Kidney (tissue), 14 donors: Measurements from ENCODE around the gene LRTM1. TPM values are rescaled to one million over a fixed set of nuclear protein-coding genes. Genes with fewer than 3 reads are reported as not detected.

Experiments used
- DNase-seq, 5 donors: peaks; one replicate each; pipeline ENCODE4 v3.0.0-alpha.2; 2013 to 2020
- FAIRE-seq: peaks from 2 replicates; lab custom pipeline; 2012; peaks lifted over from hg19 to GRCh38; lab: Jason Lieb, UNC
- H3K27ac ChIP-seq, 2 donors: one replicate each; pipeline ENCODE4 v1.7.0; 2013; ENCODE audit warnings: low read depth in 2 of 2, low read length in 2 of 2, inconsistent platforms in 1 of 2
- H3K27me3 ChIP-seq: one replicate; pipeline ENCODE4 v1.7.1; 2013; ENCODE audit warnings: low read length, inconsistent platforms; ENCODE audit not compliant: control insufficient read depth, insufficient read depth
- H3K36me3 ChIP-seq, 3 donors: one replicate each; pipeline versions ENCODE4 v1.7.0 to v1.7.1; 2013; ENCODE audit warnings: low read length in 3 of 3, control low read depth in 1 of 3, inconsistent platforms in 1 of 3; ENCODE audit not compliant: insufficient read depth in 3 of 3, control insufficient read depth in 2 of 3
- H3K4me1 ChIP-seq, 3 donors: one replicate each; pipeline versions ENCODE4 v1.7.0 to v1.7.1; 2013; ENCODE audit warnings: low read length in 3 of 3, inconsistent platforms in 1 of 3, low read depth in 1 of 3; ENCODE audit not compliant: control insufficient read depth in 2 of 3, insufficient read depth in 2 of 3
- H3K4me3 ChIP-seq, 3 donors: one replicate each; pipeline versions ENCODE4 v1.7.0 to v1.8.1; 2013; ENCODE audit warnings: low read length in 3 of 3, control low read depth in 1 of 3, inconsistent platforms in 1 of 3
- H3K9ac ChIP-seq, 3 donors: one replicate each; pipeline versions ENCODE4 v1.7.0 to v1.7.1; 2013; ENCODE audit warnings: low read length in 3 of 3, control low read depth in 1 of 3, inconsistent platforms in 1 of 3
- H3K9me3 ChIP-seq, 3 donors: one replicate each; pipeline versions ENCODE4 v1.7.0 to v1.7.1; 2013; ENCODE audit warnings: low read length in 3 of 3, control low read depth in 1 of 3, inconsistent platforms in 1 of 3; ENCODE audit not compliant: control insufficient read depth in 2 of 3, insufficient read depth in 1 of 3
- intact Hi-C: fragments of 100-400 bp; cut with DNase I; formaldehyde crosslinking; loops from one replicate; pipeline ENCODE4 v1.11.1; 2022
- polyA plus RNA-seq: library from polyadenylated mRNA; stranded (reverse); fragments of 350-450 nt; fragmentation: Illumina TruSeq; extraction: RNeasy Lipid Tissue Mini Kit (QIAGEN cat#74804); gene quantifications from one replicate; pipeline ENCODE4 v1.2.3, GENCODE V29; 2014; ENCODE audit warnings: low read depth, low replicate concordance; ENCODE audit not compliant: insufficient read depth
- total RNA-seq: library from RNA; stranded (reverse); fragmentation: NEBNext Ultra II Directional; extraction: Animal tissue kit (Norgen Biotek cat#: 25700); gene quantifications from one replicate; pipeline ENCODE4 v1.2.1, GENCODE V29; 2021
- TF ChIP-seq, protein P1 (sequence below): IDR thresholded peaks from 3 replicates; pipeline ENCODE4 v1.5.1; 2012; ENCODE audit warnings: mild to moderate bottlenecking, moderate library complexity, borderline replicate concordance; ENCODE audit not compliant: insufficient read depth; ENCODE audit errors: extremely low read depth
- donor health status: control.
- donor health status: control.
- donor health status: control.
- donor health status: control.
- donor health status: control.
- donor health status: DM: yes; HTN: yes; CAD: no.
- donor health status: Normal renal cell carcinoma (clear cell type).

The LRTM1 gene
- total and polyA plus RNA-seq, 2 donors from 2014 or later = not detected

DNA sequence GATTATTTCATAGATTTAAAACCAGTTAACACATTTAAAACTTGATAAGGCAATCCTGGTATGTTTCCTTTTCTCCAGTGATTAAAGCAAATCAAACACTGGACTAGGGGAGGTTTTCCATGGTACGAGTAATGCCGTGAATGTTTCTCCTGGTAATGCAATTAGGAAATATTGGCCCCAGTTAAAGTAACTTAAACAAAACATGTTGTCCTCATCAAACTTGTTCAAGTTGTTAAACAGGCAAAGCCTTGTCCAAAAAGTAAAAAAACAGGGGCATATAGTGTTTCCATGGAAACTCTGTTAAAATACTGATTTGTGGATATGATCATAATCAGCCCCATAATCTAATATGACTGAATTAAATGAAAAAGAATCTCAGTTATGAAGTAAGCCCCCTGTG is 13.1 kb upstream of the LRTM1 start:
- H3K4me3 ChIP-seq = no peak overlapping the region
- DNase-seq (no peak), FAIRE-seq (no peak)
- H3K36me3 ChIP-seq = no peaks in the 10 kb centered on the region
- TF ChIP-seq, protein P1, sequence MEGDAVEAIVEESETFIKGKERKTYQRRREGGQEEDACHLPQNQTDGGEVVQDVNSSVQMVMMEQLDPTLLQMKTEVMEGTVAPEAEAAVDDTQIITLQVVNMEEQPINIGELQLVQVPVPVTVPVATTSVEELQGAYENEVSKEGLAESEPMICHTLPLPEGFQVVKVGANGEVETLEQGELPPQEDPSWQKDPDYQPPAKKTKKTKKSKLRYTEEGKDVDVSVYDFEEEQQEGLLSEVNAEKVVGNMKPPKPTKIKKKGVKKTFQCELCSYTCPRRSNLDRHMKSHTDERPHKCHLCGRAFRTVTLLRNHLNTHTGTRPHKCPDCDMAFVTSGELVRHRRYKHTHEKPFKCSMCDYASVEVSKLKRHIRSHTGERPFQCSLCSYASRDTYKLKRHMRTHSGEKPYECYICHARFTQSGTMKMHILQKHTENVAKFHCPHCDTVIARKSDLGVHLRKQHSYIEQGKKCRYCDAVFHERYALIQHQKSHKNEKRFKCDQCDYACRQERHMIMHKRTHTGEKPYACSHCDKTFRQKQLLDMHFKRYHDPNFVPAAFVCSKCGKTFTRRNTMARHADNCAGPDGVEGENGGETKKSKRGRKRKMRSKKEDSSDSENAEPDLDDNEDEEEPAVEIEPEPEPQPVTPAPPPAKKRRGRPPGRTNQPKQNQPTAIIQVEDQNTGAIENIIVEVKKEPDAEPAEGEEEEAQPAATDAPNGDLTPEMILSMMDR = no peak
- H3K4me1 ChIP-seq = no peaks in the 10 kb centered on the region
- H3K9ac ChIP-seq = no peak overlapping the region
- H3K9me3 ChIP-seq = no peaks in the 10 kb centered on the region
- no peak overlapping the region for H3K27ac ChIP-seq
- intact Hi-C loops = no loop called here
- H3K27me3 ChIP-seq = no peaks in the 10 kb centered on the region

DNA sequence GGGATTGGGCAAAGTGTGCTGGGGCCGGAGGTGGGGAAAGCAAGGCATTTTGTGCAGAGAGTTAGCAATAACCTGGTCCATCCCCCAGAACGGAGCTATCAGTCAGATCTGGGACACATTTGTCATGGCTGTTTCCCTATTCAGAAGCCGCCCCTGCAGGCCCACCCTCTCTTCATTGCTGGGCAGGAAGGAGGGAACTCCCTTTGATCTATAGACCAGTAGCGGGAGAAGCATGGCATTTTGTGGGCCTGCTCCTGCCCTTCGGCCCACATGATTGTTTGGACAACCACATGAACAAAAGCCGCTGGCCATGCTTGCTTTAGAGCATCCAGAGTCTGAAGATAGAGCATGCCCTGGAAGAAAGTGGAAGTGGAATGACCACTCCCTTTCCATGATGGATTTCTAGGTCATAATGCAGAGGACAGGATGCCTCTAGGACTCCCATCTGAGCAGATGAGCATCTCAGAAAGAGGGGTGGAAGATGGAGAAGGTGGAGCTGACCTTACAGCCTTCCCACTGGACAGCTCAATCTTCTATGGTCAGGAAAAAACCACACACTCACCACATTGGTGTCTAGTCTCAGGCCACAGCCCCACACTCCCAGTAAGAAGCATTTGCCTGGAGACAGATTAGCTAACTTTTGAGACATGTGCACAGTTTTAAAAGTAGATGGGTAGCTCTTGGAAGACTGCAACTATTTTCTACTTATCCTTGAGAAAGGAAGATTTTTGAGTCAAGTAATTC is 11.9 kb upstream of the LRTM1 start:
- Histone ChIP-seq H3K27ac (no peak overlapping the region), H3K4me1 (no peaks in the 10 kb centered on the region), H3K27me3 (no peaks in the 10 kb centered on the region), H3K4me3 (no peak overlapping the region), H3K36me3 (no peaks in the 10 kb centered on the region), H3K9ac (no peak overlapping the region), H3K9me3 (no peaks in the 10 kb centered on the region)
- intact Hi-C loops = no loop called here
- FAIRE-seq = no peak
- TF ChIP-seq, protein P1 = no peak
- DNase-seq = peak in 2 of 5 donors; percentile 18 to 20

DNA sequence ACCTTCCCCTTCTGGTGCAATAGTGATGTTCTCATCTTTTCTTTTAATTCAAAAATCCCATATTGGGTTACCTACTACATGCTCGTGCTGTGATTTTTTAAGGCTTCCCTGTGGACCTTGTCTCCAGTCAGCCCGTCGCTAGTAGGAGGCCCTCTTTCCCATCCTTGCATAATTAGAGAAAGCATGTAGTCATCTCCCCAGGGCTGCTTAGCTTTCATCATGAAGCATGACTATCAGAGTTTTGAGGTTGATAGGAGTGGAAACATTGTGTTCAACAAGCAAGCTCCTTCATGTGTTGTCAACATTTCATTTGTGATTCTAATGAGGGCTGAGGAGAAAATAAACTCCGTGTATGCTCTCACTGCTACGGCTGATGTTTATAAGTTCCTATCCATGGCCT is 8.7 kb upstream of the LRTM1 start:
- no peaks in the 10 kb centered on the region for H3K36me3 ChIP-seq
- FAIRE-seq = no peak
- no peak overlapping the region for H3K9ac ChIP-seq
- no peaks in the 10 kb centered on the region for H3K9me3 ChIP-seq
- no peaks in the 10 kb centered on the region for H3K4me1 ChIP-seq
- no peak overlapping the region for H3K4me3 ChIP-seq
- intact Hi-C loops = no loop called here
- DNase-seq = no peak
- TF ChIP-seq, protein P1 = no peak
- H3K27me3 ChIP-seq = no peaks in the 10 kb centered on the region
- H3K27ac ChIP-seq = no peak overlapping the region

DNA sequence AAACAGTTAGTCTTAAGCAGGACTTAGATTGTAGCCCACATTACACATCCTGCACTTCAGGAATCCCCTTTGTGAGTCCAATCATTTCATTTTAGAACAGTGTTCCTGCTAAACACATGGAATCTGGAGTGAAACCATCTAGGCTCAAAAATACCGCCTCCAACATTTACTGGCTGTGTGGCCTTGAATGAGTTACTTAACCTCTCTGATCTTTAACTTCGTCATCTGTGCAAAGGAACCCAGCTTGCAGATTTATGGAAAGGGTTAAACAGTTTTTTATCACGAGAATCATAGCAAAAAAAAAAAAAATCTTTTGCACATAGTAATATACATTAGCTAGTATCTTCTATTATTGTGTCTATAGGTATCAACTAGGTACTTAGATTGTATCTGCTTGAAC is 8.0 kb upstream of the LRTM1 start:
- no peak for DNase-seq
- Histone ChIP-seq H3K4me3 (no peak overlapping the region), H3K27me3 (no peaks in the 10 kb centered on the region), H3K9me3 (no peaks in the 10 kb centered on the region), H3K4me1 (no peaks in the 10 kb centered on the region), H3K27ac (no peak overlapping the region), H3K9ac (no peak overlapping the region), H3K36me3 (no peaks in the 10 kb centered on the region)
- TF ChIP-seq, protein P1 = no peak
- FAIRE-seq = no peak
- intact Hi-C loops = no loop called here
